Gastroesophageal sphincter (tissue), 3 donors: ENCODE measurements around the gene C15orf39.
"Not testable (repeated sequence)": the region's sequence is repeated elsewhere in the genome, so short reads cannot be mapped to it uniquely, and the experiment has no call there.

Experiments
- EP300 ChIP-seq: sonication (generic); formaldehyde crosslinking; IDR thresholded peaks from one replicate; pipeline ENCODE4 v1.6.1; 2017; ENCODE audit warnings: antibody characterized with exemption, mild to moderate bottlenecking
- POLR2AphosphoS5 ChIP-seq: sonication (generic); formaldehyde crosslinking; IDR thresholded peaks from one replicate; pipeline ENCODE4 v1.6.1; 2017; ENCODE audit warnings: antibody characterized with exemption
- TF ChIP-seq, protein P1 (sequence below), 4 experiments: fragments of 200-600 bp in 2 of 4; fragments of 450-650 bp in 2 of 4; sonication (generic) in 1 of 4; IDR thresholded peaks; one replicate each; pipeline ENCODE4 v1.5.1; 2017 to 2019; ENCODE audit warnings: antibody characterized with exemption in 4 of 4, mild to moderate bottlenecking in 2 of 4, moderate library complexity in 2 of 4

DNA sequence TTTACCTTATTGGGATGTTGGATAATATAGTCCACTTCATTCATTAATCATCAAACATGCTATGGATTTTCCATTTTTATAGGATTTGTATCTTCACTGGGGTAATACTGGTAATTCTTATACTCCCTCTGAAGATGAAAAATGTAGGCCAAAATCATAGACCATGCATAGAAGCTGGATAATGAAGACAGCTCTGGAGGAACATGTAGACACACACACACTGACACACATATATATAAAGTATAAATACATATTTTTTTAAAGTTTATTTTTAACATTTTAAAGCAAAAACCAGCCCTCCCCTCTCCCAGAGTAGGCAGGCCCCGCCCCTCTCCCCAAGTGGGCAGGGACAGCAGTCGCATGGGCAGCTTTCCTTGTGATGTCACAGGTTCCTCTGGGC, 56.4 kb downstream of the C15orf39 start, which contains the start of gene GOLGA6C:
- TF ChIP-seq, protein P1, sequence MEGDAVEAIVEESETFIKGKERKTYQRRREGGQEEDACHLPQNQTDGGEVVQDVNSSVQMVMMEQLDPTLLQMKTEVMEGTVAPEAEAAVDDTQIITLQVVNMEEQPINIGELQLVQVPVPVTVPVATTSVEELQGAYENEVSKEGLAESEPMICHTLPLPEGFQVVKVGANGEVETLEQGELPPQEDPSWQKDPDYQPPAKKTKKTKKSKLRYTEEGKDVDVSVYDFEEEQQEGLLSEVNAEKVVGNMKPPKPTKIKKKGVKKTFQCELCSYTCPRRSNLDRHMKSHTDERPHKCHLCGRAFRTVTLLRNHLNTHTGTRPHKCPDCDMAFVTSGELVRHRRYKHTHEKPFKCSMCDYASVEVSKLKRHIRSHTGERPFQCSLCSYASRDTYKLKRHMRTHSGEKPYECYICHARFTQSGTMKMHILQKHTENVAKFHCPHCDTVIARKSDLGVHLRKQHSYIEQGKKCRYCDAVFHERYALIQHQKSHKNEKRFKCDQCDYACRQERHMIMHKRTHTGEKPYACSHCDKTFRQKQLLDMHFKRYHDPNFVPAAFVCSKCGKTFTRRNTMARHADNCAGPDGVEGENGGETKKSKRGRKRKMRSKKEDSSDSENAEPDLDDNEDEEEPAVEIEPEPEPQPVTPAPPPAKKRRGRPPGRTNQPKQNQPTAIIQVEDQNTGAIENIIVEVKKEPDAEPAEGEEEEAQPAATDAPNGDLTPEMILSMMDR (IDR thresholded peaks at IDR 0.05), result not testable (repeated sequence)
- not testable (repeated sequence) for TF ChIP-seq POLR2AphosphoS5, EP300
